ENCODE measurements around the gene JAK1. TPM values are rescaled to one million over a fixed set of nuclear protein-coding genes. Genes with fewer than 3 reads are reported as not detected.
A peak's percentile ranks its signal among the peaks of the same experiment; 100 is the strongest.

Gene JAK1
- total RNA-seq, 2 donors from 2014 or later, result 22.9 to 23.2 TPM

DNA sequence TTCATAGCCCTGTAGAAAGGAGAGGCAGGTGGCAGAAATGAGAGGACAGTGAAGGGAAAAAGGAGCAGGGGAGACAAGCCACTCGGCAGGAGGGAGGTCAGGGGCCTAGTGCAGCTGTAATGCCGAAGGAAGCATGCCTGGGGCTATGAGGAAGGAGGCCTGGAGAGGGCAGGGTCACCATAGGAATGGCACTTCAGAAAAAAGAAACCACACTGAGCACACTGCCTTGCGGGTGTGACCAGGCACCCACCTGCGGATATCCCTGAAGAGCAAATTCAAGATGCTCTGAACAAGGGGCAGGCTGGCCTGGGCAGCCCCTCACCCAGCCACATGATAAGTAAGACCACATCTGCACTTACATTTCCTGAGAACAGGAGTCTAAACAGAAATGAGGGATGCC, 104.7 kb downstream of the JAK1 start:
- H3K9me3 ChIP-seq (ENCODE audit: control insufficient read depth, low read length), result no peaks in the 10 kb centered on the region
- peaks cover 41% of the 10 kb centered on the region for H3K36me3 ChIP-seq (ENCODE audit: control insufficient read depth, insufficient read depth, low read length)
- H3K4me1 Mint-ChIP-seq, result peaks cover 4% of the 10 kb centered on the region
- H3K4me3 Mint-ChIP-seq, result no peak overlapping the region
- H3K27me3 Mint-ChIP-seq (ENCODE audit: insufficient read depth), result no peaks in the 10 kb centered on the region
- WGBS, 2 experiments (ENCODE audit: insufficient coverage in 1 of 2, insufficient read length in 1 of 2), result 57 to 68% methylated on average over 4 of the region's 4 CpGs
- no peak overlapping the region for H3K27ac Mint-ChIP-seq
- H3K27me3 ChIP-seq (ENCODE audit: control insufficient read depth, insufficient read depth, low read length, poor library complexity, severe bottlenecking), result no peaks in the 10 kb centered on the region
- DNase-seq, result peak; percentile 89
- H3K4me1 ChIP-seq (ENCODE audit: control insufficient read depth, insufficient read depth, low read length), result no peaks in the 10 kb centered on the region
- no peak overlapping the region for H3K27ac ChIP-seq (ENCODE audit: low read depth, low read length)
- H3K4me3 ChIP-seq (ENCODE audit: low read length), result no peak overlapping the region
- no peaks in the 10 kb centered on the region for H3K9me3 Mint-ChIP-seq
- peaks cover 43% of the 10 kb centered on the region for H3K36me3 Mint-ChIP-seq (ENCODE audit: low read depth)
- H3K9ac ChIP-seq (ENCODE audit: extremely low read depth, low read length, poor library complexity, severe bottlenecking), result no peak overlapping the region
- TF ChIP-seq, protein P1, sequence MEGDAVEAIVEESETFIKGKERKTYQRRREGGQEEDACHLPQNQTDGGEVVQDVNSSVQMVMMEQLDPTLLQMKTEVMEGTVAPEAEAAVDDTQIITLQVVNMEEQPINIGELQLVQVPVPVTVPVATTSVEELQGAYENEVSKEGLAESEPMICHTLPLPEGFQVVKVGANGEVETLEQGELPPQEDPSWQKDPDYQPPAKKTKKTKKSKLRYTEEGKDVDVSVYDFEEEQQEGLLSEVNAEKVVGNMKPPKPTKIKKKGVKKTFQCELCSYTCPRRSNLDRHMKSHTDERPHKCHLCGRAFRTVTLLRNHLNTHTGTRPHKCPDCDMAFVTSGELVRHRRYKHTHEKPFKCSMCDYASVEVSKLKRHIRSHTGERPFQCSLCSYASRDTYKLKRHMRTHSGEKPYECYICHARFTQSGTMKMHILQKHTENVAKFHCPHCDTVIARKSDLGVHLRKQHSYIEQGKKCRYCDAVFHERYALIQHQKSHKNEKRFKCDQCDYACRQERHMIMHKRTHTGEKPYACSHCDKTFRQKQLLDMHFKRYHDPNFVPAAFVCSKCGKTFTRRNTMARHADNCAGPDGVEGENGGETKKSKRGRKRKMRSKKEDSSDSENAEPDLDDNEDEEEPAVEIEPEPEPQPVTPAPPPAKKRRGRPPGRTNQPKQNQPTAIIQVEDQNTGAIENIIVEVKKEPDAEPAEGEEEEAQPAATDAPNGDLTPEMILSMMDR (conservative IDR thresholded peaks at IDR 0.05), result peak; percentile 84

DNA sequence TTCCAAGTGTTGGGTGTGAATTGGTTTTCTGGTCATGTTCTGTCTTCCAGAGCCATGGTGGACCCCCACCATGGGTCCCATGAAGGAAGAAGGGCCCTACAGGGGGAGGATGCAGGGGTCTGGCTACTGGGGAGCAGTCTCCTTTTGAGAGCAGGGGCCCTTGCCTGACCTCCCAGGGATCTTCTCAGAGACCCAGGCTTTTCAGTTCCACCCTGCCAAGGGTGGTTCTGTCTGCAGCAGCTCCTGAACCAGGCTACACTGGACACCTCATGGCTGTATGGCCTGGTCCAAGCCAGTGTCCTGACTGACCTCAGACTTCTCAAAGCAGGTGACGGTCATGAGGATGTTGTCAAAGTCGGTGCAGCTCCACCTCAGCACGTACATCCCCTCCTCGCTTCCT, 109.0 kb downstream of the JAK1 start:
- DNase-seq, result no peak
- H3K27me3 Mint-ChIP-seq (ENCODE audit: insufficient read depth), result no peaks in the 10 kb centered on the region
- H3K4me1 Mint-ChIP-seq, result peaks cover 4% of the 10 kb centered on the region
- no peaks in the 10 kb centered on the region for H3K4me1 ChIP-seq (ENCODE audit: control insufficient read depth, insufficient read depth, low read length)
- H3K27ac ChIP-seq (ENCODE audit: low read depth, low read length), result no peak overlapping the region
- no peak overlapping the region for H3K9ac ChIP-seq (ENCODE audit: extremely low read depth, low read length, poor library complexity, severe bottlenecking)
- 96 to 100% methylated on average over 3 to 4 of the region's 4 CpGs for WGBS, 2 experiments (ENCODE audit: insufficient coverage in 1 of 2, insufficient read length in 1 of 2)
- H3K9me3 ChIP-seq (ENCODE audit: control insufficient read depth, low read length), result no peaks in the 10 kb centered on the region
- no peak overlapping the region for H3K27ac Mint-ChIP-seq
- H3K27me3 ChIP-seq (ENCODE audit: control insufficient read depth, insufficient read depth, low read length, poor library complexity, severe bottlenecking), result no peaks in the 10 kb centered on the region
- peaks cover 35% of the 10 kb centered on the region for H3K36me3 ChIP-seq (ENCODE audit: control insufficient read depth, insufficient read depth, low read length)
- TF ChIP-seq, protein P1 (conservative IDR thresholded peaks at IDR 0.05), result no peak
- no peak overlapping the region for H3K4me3 Mint-ChIP-seq
- H3K9me3 Mint-ChIP-seq, result no peaks in the 10 kb centered on the region
- no peak overlapping the region for H3K4me3 ChIP-seq (ENCODE audit: low read length)
- peaks cover 45% of the 10 kb centered on the region for H3K36me3 Mint-ChIP-seq (ENCODE audit: low read depth)

- Histone ChIP-seq H3K36me3 (ENCODE audit: control insufficient read depth, insufficient read depth, low read length) (peaks cover 35% of the 10 kb centered on the region), H3K4me1 (ENCODE audit: control insufficient read depth, insufficient read depth, low read length) (no peaks in the 10 kb centered on the region), H3K9ac (ENCODE audit: extremely low read depth, low read length, poor library complexity, severe bottlenecking) (no peak overlapping the region), H3K9me3 (ENCODE audit: control insufficient read depth, low read length) (no peaks in the 10 kb centered on the region), H3K27me3 (ENCODE audit: control insufficient read depth, insufficient read depth, low read length, poor library complexity, severe bottlenecking) (no peaks in the 10 kb centered on the region), H3K4me3 (ENCODE audit: low read length) (no peak overlapping the region), H3K27ac (ENCODE audit: low read depth, low read length) (no peak overlapping the region)
- H3K9me3 Mint-ChIP-seq, result no peaks in the 10 kb centered on the region
- no peaks in the 10 kb centered on the region for H3K27me3 Mint-ChIP-seq (ENCODE audit: insufficient read depth)
- H3K36me3 Mint-ChIP-seq (ENCODE audit: low read depth), result peaks cover 48% of the 10 kb centered on the region
- no peak for DNase-seq
- H3K4me1 Mint-ChIP-seq, result peaks cover 1% of the 10 kb centered on the region
- no peak overlapping the region for H3K27ac Mint-ChIP-seq
- 88 to 94% methylated on average over 5 to 10 of the region's 10 CpGs for WGBS, 2 experiments (ENCODE audit: insufficient coverage in 1 of 2, insufficient read length in 1 of 2)
- H3K4me3 Mint-ChIP-seq, result no peak overlapping the region
- TF ChIP-seq, protein P1 (conservative IDR thresholded peaks at IDR 0.05), result no peak
Measured at GRCh38 chr1:64856553-64856952, 109.8 kb downstream of the JAK1 start.
